Natural killer cell (primary cell): Measurements from ENCODE around the gene RERE. TPM values are rescaled to one million over a fixed set of nuclear protein-coding genes. Genes with fewer than 3 reads are reported as not detected.

ENCODE experiments used
- ATAC-seq, 3 donors: fragments of 150-1000 bp in 2 of 3; fragments of 200-7000 bp in 1 of 3; cut with Tn5 transposase; 1 replicate in 1 of 3; 2 replicates in 2 of 3; pipeline ENCODE4 v1.10.0; 2021; ENCODE audit warnings: mild to moderate bottlenecking in 2 of 3, moderate library complexity in 2 of 3
- DNase-seq, 2 donors: peaks; one replicate each; pipeline versions ENCODE4 v3.0.0 to v3.0.0-alpha.2; 2013 to 2021; ENCODE audit warnings: mixed read lengths in 1 of 2
- H3K27ac ChIP-seq: one replicate; pipeline ENCODE4 v1.5.1; 2013; ENCODE audit warnings: mild to moderate bottlenecking, low read length
- H3K27me3 ChIP-seq: one replicate; pipeline ENCODE4 v1.6.1; 2013; ENCODE audit warnings: low read length; ENCODE audit not compliant: control insufficient read depth, insufficient read depth
- H3K36me3 ChIP-seq: one replicate; pipeline ENCODE4 v1.6.1; 2013; ENCODE audit warnings: low read length; ENCODE audit not compliant: control insufficient read depth, insufficient read depth
- H3K4me1 ChIP-seq: one replicate; pipeline ENCODE4 v1.6.1; 2013; ENCODE audit warnings: low read length; ENCODE audit not compliant: control insufficient read depth, insufficient read depth
- H3K4me3 ChIP-seq: one replicate; pipeline ENCODE4 v1.5.1; 2013; ENCODE audit warnings: low read length
- H3K9me3 ChIP-seq: one replicate; pipeline ENCODE4 v1.6.1; 2013; ENCODE audit warnings: low read length; ENCODE audit not compliant: control insufficient read depth, insufficient read depth
- H3K27ac Mint-ChIP-seq, 2 donors: one replicate each; pipeline ENCODE4 v1.8.0; 2022; ENCODE audit warnings: mild to moderate bottlenecking in 2 of 2, mixed read lengths in 2 of 2, moderate library complexity in 1 of 2
- H3K27me3 Mint-ChIP-seq, 2 donors: one replicate each; pipeline ENCODE4 v1.8.0; 2022; ENCODE audit warnings: low read depth in 2 of 2, mixed read lengths in 2 of 2
- H3K36me3 Mint-ChIP-seq: one replicate; pipeline ENCODE4 v1.8.0; 2022; ENCODE audit warnings: mixed read lengths
- H3K4me1 Mint-ChIP-seq, 2 donors: one replicate each; pipeline ENCODE4 v1.8.0; 2022; ENCODE audit warnings: mixed read lengths in 2 of 2
- H3K4me3 Mint-ChIP-seq: one replicate; pipeline ENCODE4 v1.8.0; 2022; ENCODE audit warnings: mild to moderate bottlenecking, moderate library complexity, mixed read lengths
- H3K9me3 Mint-ChIP-seq, 2 donors: one replicate each; pipeline ENCODE4 v1.8.0; 2022; ENCODE audit warnings: mixed read lengths in 2 of 2
- WGBS: methylation state at CpG from one replicate; pipeline ENCODE4 v1.1.7; 2013; ENCODE audit warnings: missing lambda C conversion rate; ENCODE audit not compliant: insufficient coverage; 5-methylcytosine and 5-hydroxymethylcytosine counted together
- intact Hi-C: fragments of 100-400 bp; cut with micrococcal nuclease; formaldehyde crosslinking; loops from one replicate; pipeline ENCODE4 v1.14.2; 2022
- total RNA-seq, 4 donors: library from RNA; stranded (reverse); fragments of 120-200 nt in 1 of 4; gene quantifications; one replicate each; pipeline versions ENCODE4 v1.2.3 to v1.2.4, GENCODE V29; 2013 to 2022
- TF ChIP-seq, protein P1 (sequence below): fragments of 200-600 bp; IDR thresholded peaks from one replicate; pipeline ENCODE4 v1.8.0; 2022; ENCODE audit warnings: antibody characterized with exemption

The RERE gene
- total RNA-seq, 3 donors from 2014 or later (not counting 1 experiment from before 2014, with no cell fraction given), result 67.7 to 76.0 (median 73.0) TPM

DNA sequence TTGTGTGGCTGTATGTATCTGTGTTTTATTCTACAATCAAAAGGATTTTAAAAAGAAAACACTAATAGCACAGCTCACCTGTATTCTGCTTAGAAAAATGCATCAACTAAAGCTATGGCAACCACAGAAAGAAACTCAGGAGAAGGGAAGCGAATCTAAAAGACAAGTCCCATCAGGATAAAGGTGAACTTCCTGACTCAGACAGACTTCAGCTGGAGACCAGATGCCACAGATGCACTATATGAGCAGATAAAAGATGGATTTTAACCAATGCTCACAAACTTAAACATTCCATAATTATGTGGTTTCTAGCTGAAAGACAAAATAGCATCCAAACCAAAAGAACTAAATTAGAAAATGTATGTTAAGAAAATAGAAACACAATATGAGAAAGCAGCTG, 231.0 kb downstream of the RERE start:
- Histone ChIP-seq H3K9me3 (no peaks in the 10 kb centered on the region), H3K36me3 (no peaks in the 10 kb centered on the region), H3K4me1 (no peaks in the 10 kb centered on the region), H3K4me3 (no peak overlapping the region), H3K27ac (no peak overlapping the region), H3K27me3 (no peaks in the 10 kb centered on the region)
- ATAC-seq (no peak), DNase-seq (no peak)
- H3K27me3 Mint-ChIP-seq, result no peaks in the 10 kb centered on the region
- intact Hi-C loops, result no loop called here
- H3K4me1 Mint-ChIP-seq, result peaks cover 24 to 30% of the 10 kb centered on the region in 2 donors
- H3K4me3 Mint-ChIP-seq, result no peak overlapping the region
- TF ChIP-seq, protein P1, sequence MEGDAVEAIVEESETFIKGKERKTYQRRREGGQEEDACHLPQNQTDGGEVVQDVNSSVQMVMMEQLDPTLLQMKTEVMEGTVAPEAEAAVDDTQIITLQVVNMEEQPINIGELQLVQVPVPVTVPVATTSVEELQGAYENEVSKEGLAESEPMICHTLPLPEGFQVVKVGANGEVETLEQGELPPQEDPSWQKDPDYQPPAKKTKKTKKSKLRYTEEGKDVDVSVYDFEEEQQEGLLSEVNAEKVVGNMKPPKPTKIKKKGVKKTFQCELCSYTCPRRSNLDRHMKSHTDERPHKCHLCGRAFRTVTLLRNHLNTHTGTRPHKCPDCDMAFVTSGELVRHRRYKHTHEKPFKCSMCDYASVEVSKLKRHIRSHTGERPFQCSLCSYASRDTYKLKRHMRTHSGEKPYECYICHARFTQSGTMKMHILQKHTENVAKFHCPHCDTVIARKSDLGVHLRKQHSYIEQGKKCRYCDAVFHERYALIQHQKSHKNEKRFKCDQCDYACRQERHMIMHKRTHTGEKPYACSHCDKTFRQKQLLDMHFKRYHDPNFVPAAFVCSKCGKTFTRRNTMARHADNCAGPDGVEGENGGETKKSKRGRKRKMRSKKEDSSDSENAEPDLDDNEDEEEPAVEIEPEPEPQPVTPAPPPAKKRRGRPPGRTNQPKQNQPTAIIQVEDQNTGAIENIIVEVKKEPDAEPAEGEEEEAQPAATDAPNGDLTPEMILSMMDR, result no peak
- no peaks in the 10 kb centered on the region for H3K36me3 Mint-ChIP-seq
- 92% methylated on average over 1 of the region's 1 CpG for WGBS
- H3K9me3 Mint-ChIP-seq, result no peaks in the 10 kb centered on the region
- H3K27ac Mint-ChIP-seq, result no peak overlapping the region

DNA sequence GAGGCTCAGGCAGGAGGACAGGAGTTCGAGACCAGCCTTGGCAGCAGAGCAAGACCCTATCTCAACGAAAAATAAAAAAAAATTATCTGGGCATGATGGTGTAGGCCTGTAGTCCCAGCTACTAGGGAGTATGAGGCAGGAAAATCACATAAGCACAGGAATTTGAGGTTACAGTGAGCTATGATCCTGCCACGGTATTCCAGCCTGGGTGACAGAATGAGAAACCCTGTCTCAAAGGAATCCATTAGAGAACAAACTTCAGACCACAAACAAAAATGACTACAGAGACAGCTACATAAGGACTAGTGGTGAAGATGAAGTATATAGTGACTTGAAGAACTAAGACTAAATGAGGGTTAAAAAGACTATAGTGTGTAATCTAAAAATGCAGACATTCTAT, 233.1 kb downstream of the RERE start:
- Histone ChIP-seq H3K27ac (no peak overlapping the region), H3K9me3 (no peaks in the 10 kb centered on the region), H3K4me3 (no peak overlapping the region), H3K36me3 (no peaks in the 10 kb centered on the region), H3K27me3 (no peaks in the 10 kb centered on the region), H3K4me1 (no peaks in the 10 kb centered on the region)
- no peaks in the 10 kb centered on the region for H3K27me3 Mint-ChIP-seq
- intact Hi-C loops, result no loop called here
- no peaks in the 10 kb centered on the region for H3K36me3 Mint-ChIP-seq
- DNase-seq (no peak), ATAC-seq (no peak)
- WGBS, result 96% methylated on average over 3 of the region's 3 CpGs
- H3K4me3 Mint-ChIP-seq, result no peak overlapping the region
- no peak overlapping the region for H3K27ac Mint-ChIP-seq
- TF ChIP-seq, protein P1, result no peak
- no peaks in the 10 kb centered on the region for H3K9me3 Mint-ChIP-seq
- H3K4me1 Mint-ChIP-seq, result peaks cover 14 to 17% of the 10 kb centered on the region in 2 donors

DNA sequence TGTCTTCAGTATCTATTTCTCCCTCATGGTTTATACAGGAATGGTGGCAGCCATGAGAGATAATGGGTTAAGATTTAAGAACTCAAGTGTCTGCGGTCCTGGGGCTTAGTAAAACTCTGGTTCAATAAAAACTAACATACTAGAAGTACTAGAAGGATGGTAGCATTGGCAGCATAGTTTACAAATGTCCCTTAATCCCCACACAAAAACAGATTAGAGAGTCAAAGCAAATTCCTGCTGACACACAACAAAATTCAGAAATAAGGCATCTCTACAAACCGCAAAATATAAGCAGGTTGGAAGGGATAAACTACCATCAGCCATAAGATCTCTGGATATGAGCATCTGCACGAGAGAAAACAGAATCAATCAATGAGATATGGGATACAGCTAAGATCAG, 234.4 kb downstream of the RERE start:
- H3K27me3 Mint-ChIP-seq, result no peaks in the 10 kb centered on the region
- ATAC-seq, result no peak
- Histone ChIP-seq H3K36me3 (no peaks in the 10 kb centered on the region), H3K4me3 (no peak overlapping the region), H3K9me3 (no peaks in the 10 kb centered on the region), H3K27me3 (no peaks in the 10 kb centered on the region), H3K4me1 (no peaks in the 10 kb centered on the region), H3K27ac (no peak overlapping the region)
- intact Hi-C loops, result no loop called here
- no peak for DNase-seq
- peaks cover 15 to 28% of the 10 kb centered on the region in 2 donors for H3K4me1 Mint-ChIP-seq
- H3K9me3 Mint-ChIP-seq, result no peaks in the 10 kb centered on the region
- no peaks in the 10 kb centered on the region for H3K36me3 Mint-ChIP-seq
- H3K4me3 Mint-ChIP-seq, result no peak overlapping the region
- TF ChIP-seq, protein P1, result no peak
- no peak overlapping the region for H3K27ac Mint-ChIP-seq
- WGBS, result 97% methylated on average over 2 of the region's 3 CpGs

DNA sequence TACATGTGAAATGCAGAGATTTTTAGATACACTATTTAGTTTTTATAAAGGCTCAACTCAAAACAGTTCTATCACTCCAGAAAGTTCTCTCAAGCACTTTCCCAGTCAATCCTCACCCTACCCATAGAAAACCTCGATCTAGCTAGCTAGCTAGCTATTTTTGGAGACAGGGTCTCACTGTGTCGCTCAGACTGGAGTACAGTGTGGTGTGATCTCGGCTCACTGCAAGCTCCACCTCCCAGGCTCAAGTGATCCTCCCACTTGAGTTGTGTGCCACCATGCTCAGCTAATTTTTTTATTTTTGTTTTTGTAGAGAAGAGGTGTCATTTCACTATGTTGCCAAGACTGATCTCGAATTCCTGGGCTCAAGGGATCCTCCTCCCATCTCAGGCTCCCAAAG, 236.9 kb downstream of the RERE start:
- Histone ChIP-seq H3K4me3 (no peak overlapping the region), H3K27me3 (no peaks in the 10 kb centered on the region), H3K27ac (no peak overlapping the region), H3K4me1 (no peaks in the 10 kb centered on the region), H3K9me3 (no peaks in the 10 kb centered on the region), H3K36me3 (no peaks in the 10 kb centered on the region)
- 76% methylated on average over 4 of the region's 4 CpGs for WGBS
- ATAC-seq, result no peak
- Mint-ChIP-seq H3K27ac (no peak overlapping the region), H3K9me3 (no peaks in the 10 kb centered on the region), H3K36me3 (no peaks in the 10 kb centered on the region), H3K4me1 (peaks cover 15 to 17% of the 10 kb centered on the region in 2 donors), H3K4me3 (no peak overlapping the region), H3K27me3 (no peaks in the 10 kb centered on the region)
- no peak for DNase-seq
- intact Hi-C loops, result no loop called here
- TF ChIP-seq, protein P1, result no peak
